Measurements from ENCODE around the gene DYNLT2B.
"Not testable (repeated sequence)": the region's sequence is repeated elsewhere in the genome, so short reads cannot be mapped to it uniquely, and the experiment has no call there.

- TF ChIP-seq CTCF (conservative IDR thresholded peaks at IDR 0.05); ZFX (IDR thresholded peaks at IDR 0.05): not testable (repeated sequence)
Measured at GRCh38 chr3:196302551-196302950, 15.5 kb downstream of the DYNLT2B start.

Measured in C4-2B (cell line).